BJ (cell line): ENCODE measurements around the gene CCL5. TPM values are rescaled to one million over a fixed set of nuclear protein-coding genes. Genes with fewer than 3 reads are reported as not detected.

Source experiments
- CTCF ChIA-PET: fragments of 350-600 bp; formaldehyde crosslinking; extraction: SDS; loops from one replicate; lab custom pipeline; 2021; ENCODE audit warnings: antibody characterized with exemption, inconsistent platforms; lab: Yijun Ruan, JAX
- POLR2A ChIA-PET: fragments of 300-600 bp; sonication (Branson Sonifier 250); formaldehyde crosslinking; extraction: SDS; loops from one replicate; lab custom pipeline; 2021; ENCODE audit warnings: antibody characterized with exemption; lab: Charles Lee
- DNase-seq: peaks from one replicate; pipeline ENCODE4 v3.0.0-alpha.2; 2011; ENCODE audit warnings: low read depth
- H3K27me3 ChIP-seq: 2 replicates; pipeline ENCODE4 v1.6.0; 2011; ENCODE audit warnings: low read length; ENCODE audit not compliant: control insufficient read depth, insufficient read depth
- H3K36me3 ChIP-seq: 2 replicates; pipeline ENCODE4 v1.5.1; 2011; ENCODE audit warnings: low read length; ENCODE audit not compliant: control insufficient read depth, insufficient read depth
- H3K4me3 ChIP-seq: 2 replicates; pipeline ENCODE4 v1.5.1; 2011; ENCODE audit warnings: low read depth, mild to moderate bottlenecking, control low read depth, low read length
- polyA plus RNA-seq: library from polyadenylated mRNA; depleted of rRNA; stranded (reverse); fragments of >200 nt; gene quantifications from 2 replicates; pipeline ENCODE4 v1.2.3, GENCODE V29; 2011
- TF ChIP-seq, protein P1 (sequence below): IDR thresholded peaks from 2 replicates; pipeline ENCODE4 v1.5.1; 2011; ENCODE audit warnings: low read depth, mild to moderate bottlenecking, control low read depth, inconsistent platforms, low read length, moderate library complexity; ENCODE audit not compliant: insufficient read depth

CCL5 gene
- polyA plus RNA-seq, 1 experiment, result 0.16 TPM

DNA sequence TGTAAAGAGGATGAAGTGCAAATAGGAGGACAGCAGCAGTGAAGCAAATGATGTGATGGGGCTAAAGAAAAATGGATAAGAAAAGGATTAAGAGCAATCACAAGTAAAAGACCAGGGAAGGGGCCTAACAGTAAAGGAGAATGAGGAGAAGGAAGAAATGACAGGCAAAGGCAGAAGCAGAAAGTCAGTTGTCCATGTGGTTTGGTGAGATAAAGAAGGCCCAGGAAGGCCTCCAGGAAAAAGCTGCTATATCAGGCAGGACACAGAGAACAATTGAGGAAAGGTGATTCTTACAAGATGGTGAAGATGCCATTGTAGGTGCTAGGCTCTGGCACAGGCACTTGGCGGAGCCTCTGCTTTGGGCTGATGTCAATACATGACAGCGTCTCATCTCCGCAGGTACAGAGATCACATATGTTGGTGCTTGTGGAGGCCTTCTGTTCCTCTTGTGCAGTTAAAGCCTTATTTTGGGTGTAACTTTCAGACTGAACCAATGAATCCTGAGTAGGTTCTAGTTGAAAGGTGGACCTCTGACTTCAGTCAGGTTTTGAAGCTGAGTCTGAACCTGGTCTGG is 32.3 kb upstream of the CCL5 start:
- TF ChIP-seq, protein P1, sequence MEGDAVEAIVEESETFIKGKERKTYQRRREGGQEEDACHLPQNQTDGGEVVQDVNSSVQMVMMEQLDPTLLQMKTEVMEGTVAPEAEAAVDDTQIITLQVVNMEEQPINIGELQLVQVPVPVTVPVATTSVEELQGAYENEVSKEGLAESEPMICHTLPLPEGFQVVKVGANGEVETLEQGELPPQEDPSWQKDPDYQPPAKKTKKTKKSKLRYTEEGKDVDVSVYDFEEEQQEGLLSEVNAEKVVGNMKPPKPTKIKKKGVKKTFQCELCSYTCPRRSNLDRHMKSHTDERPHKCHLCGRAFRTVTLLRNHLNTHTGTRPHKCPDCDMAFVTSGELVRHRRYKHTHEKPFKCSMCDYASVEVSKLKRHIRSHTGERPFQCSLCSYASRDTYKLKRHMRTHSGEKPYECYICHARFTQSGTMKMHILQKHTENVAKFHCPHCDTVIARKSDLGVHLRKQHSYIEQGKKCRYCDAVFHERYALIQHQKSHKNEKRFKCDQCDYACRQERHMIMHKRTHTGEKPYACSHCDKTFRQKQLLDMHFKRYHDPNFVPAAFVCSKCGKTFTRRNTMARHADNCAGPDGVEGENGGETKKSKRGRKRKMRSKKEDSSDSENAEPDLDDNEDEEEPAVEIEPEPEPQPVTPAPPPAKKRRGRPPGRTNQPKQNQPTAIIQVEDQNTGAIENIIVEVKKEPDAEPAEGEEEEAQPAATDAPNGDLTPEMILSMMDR, result no peak
- CTCF ChIA-PET, result interaction anchor here (0.6 kb wide), 1 partner anchor 61 kb away, joined by 3 read pairs; no protein-coding TSS in a partner anchor
- POLR2A ChIA-PET, result no interaction called here

DNA sequence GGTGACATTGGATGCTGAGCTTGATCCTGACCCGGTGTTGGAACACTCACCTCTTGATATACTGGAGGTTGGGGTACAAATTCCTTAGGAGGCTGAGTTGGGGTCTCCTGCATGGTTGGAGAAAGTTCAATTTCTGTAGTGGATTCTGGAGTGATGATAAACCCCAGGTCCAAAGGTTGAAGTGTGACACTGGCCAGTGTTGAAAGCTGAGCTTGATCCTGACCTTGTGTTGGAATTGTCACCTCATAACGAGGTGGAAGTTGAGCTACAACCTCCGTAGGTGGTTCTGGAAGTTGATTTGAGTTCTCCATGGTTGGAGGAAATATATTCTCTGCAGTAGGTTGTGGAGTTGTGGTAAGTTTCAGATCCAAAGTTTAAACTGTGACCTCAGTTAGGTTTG is 29.2 kb upstream of the CCL5 start:
- Histone ChIP-seq H3K27me3 (no peaks in the 10 kb centered on the region; the same call in none of the 2 replicates), H3K4me3 (no peak overlapping the region), H3K36me3 (no peaks in the 10 kb centered on the region)
- no peak for DNase-seq
- TF ChIP-seq, protein P1, result no peak
- POLR2A ChIA-PET, result no interaction called here
- CTCF ChIA-PET, result no interaction called here

More for the DNA sequence above, 32.3 kb upstream of the CCL5 start:
- DNase-seq, result no peak
- Histone ChIP-seq H3K27me3 (no peaks in the 10 kb centered on the region; the same call in none of the 2 replicates), H3K4me3 (no peak overlapping the region), H3K36me3 (no peaks in the 10 kb centered on the region)

DNA sequence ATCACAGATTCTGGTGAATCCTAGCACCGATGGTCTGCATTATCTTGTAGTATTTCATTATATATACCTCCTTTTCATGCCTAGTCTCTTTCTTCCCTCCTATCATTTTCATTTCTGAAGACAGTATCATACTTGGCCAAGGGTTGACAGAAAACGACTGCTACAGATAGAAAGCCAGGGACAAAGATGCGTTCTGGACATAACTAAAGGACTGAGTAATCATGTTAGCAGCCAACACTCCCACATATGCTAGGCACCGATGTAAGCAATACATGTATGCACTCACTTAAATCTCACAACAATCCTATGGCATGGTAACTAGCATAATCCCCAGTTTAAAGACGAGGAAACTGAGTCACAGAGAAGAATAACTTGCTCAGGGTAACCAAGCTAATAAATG is 27.5 kb upstream of the CCL5 start:
- TF ChIP-seq, protein P1, result no peak
- POLR2A ChIA-PET, result no interaction called here
- H3K27me3 ChIP-seq, result no peaks in the 10 kb centered on the region; the same call in 1 of the 2 replicates
- H3K36me3 ChIP-seq, result no peaks in the 10 kb centered on the region
- CTCF ChIA-PET, result no interaction called here
- H3K4me3 ChIP-seq, result no peak overlapping the region
- no peak for DNase-seq

DNA sequence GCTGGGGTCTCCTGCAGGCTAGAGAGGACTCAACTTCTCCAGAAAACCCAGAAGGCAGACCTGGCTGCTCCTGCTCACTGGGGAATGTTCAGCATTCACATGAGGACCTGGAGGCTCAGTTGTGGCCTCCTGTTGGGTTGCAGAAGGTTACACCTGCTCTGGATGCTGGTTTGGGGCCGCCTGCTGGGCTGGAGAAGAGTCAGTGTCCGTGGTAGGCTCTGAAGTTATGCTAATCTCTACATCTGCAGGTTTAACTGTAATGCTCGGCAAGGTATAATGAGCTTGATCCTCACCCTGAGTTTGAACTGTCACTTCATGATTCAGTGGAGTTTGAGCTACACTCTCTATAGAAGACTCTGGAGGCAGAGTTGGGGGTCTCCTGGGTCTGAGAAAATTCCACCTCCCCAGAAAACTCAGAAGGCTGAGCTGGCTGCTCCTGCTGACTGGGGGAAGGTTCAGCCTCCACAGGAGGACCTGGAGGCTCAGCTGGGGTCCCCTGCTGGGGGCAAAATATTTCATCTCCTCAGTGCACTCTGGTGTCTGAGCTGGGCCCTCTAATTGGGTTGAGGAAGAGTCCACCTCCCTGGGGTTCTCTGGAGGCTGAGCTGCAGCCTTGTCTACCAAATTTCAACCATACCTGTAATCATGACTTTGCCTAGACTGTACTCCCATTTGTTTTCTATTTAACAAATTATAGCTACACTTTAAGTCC is 26.9 kb upstream of the CCL5 start:
- TF ChIP-seq, protein P1, result no peak
- Histone ChIP-seq H3K4me3 (no peak overlapping the region), H3K36me3 (no peaks in the 10 kb centered on the region), H3K27me3 (no peaks in the 10 kb centered on the region)
- POLR2A ChIA-PET, result no interaction called here
- DNase-seq, result no peak
- CTCF ChIA-PET, result no interaction called here

DNA sequence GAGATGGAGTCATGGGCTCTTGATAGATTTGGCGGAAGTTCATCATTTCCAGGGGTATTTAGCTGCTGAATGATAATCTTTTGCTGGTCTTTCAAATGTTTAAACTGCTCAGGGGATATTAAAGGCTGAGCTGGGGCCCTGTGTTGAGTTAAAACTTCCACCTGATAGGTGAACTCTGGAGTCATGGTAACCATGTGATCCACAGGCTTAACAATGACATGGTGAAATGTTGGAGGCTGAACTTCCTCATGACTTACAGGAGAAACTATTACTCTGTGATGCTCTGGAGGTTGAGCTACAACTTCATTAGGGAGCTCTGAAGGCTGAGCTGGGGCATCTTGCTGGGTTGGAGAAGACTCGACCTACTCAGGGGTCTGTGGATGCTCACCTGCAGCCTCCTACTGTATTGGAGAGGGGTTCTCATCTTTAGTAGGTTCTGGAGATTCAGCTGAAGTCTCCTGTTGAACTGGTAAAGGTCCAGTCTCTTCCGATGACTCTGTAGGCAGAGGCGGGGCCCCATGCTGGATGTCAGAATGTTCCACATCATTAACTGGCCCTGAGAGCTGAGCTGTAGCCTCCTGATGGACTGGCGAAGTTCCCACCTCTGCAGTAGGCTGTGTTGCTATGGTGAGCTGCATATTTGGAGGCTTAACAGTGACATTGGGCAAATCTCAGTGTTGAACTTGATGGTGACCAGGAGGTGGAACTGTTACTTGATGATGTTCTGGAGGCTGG is 26.2 kb upstream of the CCL5 start:
- CTCF ChIA-PET, result no interaction called here
- POLR2A ChIA-PET, result no interaction called here
- no peak overlapping the region for H3K4me3 ChIP-seq
- TF ChIP-seq, protein P1, result no peak
- DNase-seq, result no peak
- no peaks in the 10 kb centered on the region for H3K27me3 ChIP-seq
- H3K36me3 ChIP-seq, result no peaks in the 10 kb centered on the region
